PC-3 (cell line): ENCODE data around the gene NOX1. TPM values are rescaled to one million over a fixed set of nuclear protein-coding genes. Genes with fewer than 3 reads are reported as not detected.

ENCODE experiments used
- ATAC-seq: fragments of 200-7000 bp; cut with Tn5 transposase; 2 replicates; pipeline ENCODE4 v1.9.1; 2020; ENCODE audit warnings: mild to moderate bottlenecking, moderate library complexity
- BruUV-seq: library from RNA; stranded (reverse); fragments of 400-500 nt; replicated peaks from 2 replicates; lab custom pipeline; 2021; lab: Mats Ljungman, UMichigan
- CTCF ChIA-PET: fragments of 300-600 bp; sonication (Branson Sonifier 250); formaldehyde crosslinking; loops from one replicate; lab custom pipeline; 2022; ENCODE audit warnings: antibody characterized with exemption; lab: Charles Lee
- POLR2A ChIA-PET: fragments of 300-600 bp; sonication (Branson Sonifier 250); formaldehyde crosslinking; loops from one replicate; lab custom pipeline; 2022; ENCODE audit warnings: antibody characterized with exemption; ENCODE audit not compliant: unreplicated experiment; lab: Charles Lee
- DNase-seq: peaks from one replicate; pipeline ENCODE4 v3.0.0-alpha.2; 2015
- H2AFZ ChIP-seq: fragments of 300-600 bp; sonication (generic); 2 replicates; pipeline ENCODE4 v1.6.0; 2016; ENCODE audit warnings: antibody characterized with exemption, low read length
- H3F3A ChIP-seq: fragments of 300-600 bp; sonication (generic); one replicate; pipeline ENCODE4 v1.6.0; 2017; ENCODE audit warnings: antibody characterized with exemption, low read length, control low read depth, mild to moderate bottlenecking; ENCODE audit not compliant: unreplicated experiment
- H3K27ac ChIP-seq: fragments of 300-600 bp; sonication (generic); 2 replicates; pipeline ENCODE4 v1.5.1; 2016; ENCODE audit warnings: mild to moderate bottlenecking, low read length
- H3K27me3 ChIP-seq: fragments of 300-600 bp; sonication (generic); 2 replicates; pipeline ENCODE4 v1.6.1; 2016; ENCODE audit warnings: low read length, mixed read lengths
- H3K36me3 ChIP-seq: fragments of 300-600 bp; sonication (generic); 2 replicates; pipeline ENCODE4 v1.6.1; 2016; ENCODE audit warnings: low read depth, mixed run types, low read length, mixed read lengths
- H3K4me1 ChIP-seq: fragments of 300-600 bp; sonication (generic); 2 replicates; pipeline ENCODE4 v1.5.1; 2016; ENCODE audit warnings: low read length; ENCODE audit not compliant: insufficient read depth
- H3K4me2 ChIP-seq: fragments of 300-600 bp; sonication (generic); 2 replicates; pipeline ENCODE4 v1.6.0; 2016; ENCODE audit warnings: low read length
- H3K4me3 ChIP-seq: fragments of 300-600 bp; sonication (generic); 2 replicates; pipeline ENCODE4 v1.5.1; 2016; ENCODE audit warnings: mild to moderate bottlenecking, low read length, mixed read lengths
- H3K79me2 ChIP-seq: fragments of 300-600 bp; sonication (generic); 2 replicates; pipeline ENCODE4 v1.6.1; 2017; ENCODE audit warnings: low read length, mixed read lengths
- H3K9ac ChIP-seq: fragments of 300-600 bp; sonication (generic); 2 replicates; pipeline ENCODE4 v1.6.0; 2016; ENCODE audit warnings: mild to moderate bottlenecking, low read length
- H3K9me2 ChIP-seq: fragments of 300-600 bp; sonication (generic); replicated peaks from 2 replicates; pipeline ENCODE4 v1.6.1; 2016; ENCODE audit warnings: mixed run types, low read length, mixed read lengths
- H3K9me3 ChIP-seq: fragments of 300-600 bp; sonication (generic); 2 replicates; pipeline ENCODE4 v1.6.1; 2016; ENCODE audit warnings: low read length, mixed read lengths
- H4K20me1 ChIP-seq: fragments of 300-600 bp; sonication (generic); 2 replicates; pipeline ENCODE4 v1.6.1; 2016; ENCODE audit warnings: low read length, mixed read lengths
- CTCF ChIP-seq: fragments of 300-600 bp; sonication (generic); conservative IDR thresholded peaks from 2 replicates; pipeline ENCODE4 v1.5.1; 2017; ENCODE audit warnings: antibody characterized with exemption, low read depth, mild to moderate bottlenecking, low read length
- EZH2 ChIP-seq: fragments of 300-600 bp; sonication (generic); IDR thresholded peaks from one replicate; pipeline ENCODE4 v1.6.1; 2017; ENCODE audit warnings: antibody characterized with exemption, mild to moderate bottlenecking, low read length; ENCODE audit not compliant: unreplicated experiment
- EZH2phosphoT487 ChIP-seq: fragments of 300-600 bp; sonication (generic); IDR thresholded peaks from 2 replicates; pipeline ENCODE4 v1.6.1; 2018; ENCODE audit warnings: mild to moderate bottlenecking, antibody characterized with exemption, low read length, borderline replicate concordance
- intact Hi-C: fragments of 100-400 bp; cut with micrococcal nuclease; formaldehyde crosslinking; loops from 2 replicates; pipeline ENCODE4 v1.9.0; 2023
- total RNA-seq: library from RNA; depleted of rRNA; stranded (reverse); fragments of >200 nt; gene quantifications from 2 replicates; pipeline ENCODE4 v1.2.3, GENCODE V29; 2014

Gene NOX1
- total RNA-seq, 1 experiment from 2014 or later: not detected

- Histone ChIP-seq H3K4me1 (0 out of 2 replicates have a peak, but pooled peaks cover 3% of the 10 kb centered on the region), H4K20me1 (no peaks in the 10 kb centered on the region), H3F3A (no peaks in the 10 kb centered on the region), H3K27ac (no peak overlapping the region), H3K9me2 (no peaks in the 10 kb centered on the region), H3K4me3 (no peak overlapping the region), H3K27me3 (no peaks in the 10 kb centered on the region), H3K79me2 (no peaks in the 10 kb centered on the region), H2AFZ (peak overlapping the region; percentile 57; the same call in 1 of the 2 replicates), H3K36me3 (no peaks in the 10 kb centered on the region), H3K9ac (no peak overlapping the region), H3K9me3 (no peaks in the 10 kb centered on the region), H3K4me2 (no peak overlapping the region)
- no peak for TF ChIP-seq EZH2phosphoT487
- TF ChIP-seq EZH2: no peak
- peak; percentile 77 for TF ChIP-seq CTCF
- intact Hi-C loops: loop anchor here (1.0 to 10.0 kb wide), 3 partner anchors 99 to 392 kb away; no protein-coding TSS in a partner anchor
- ATAC-seq: peak; percentile 78
- DNase-seq: peak; percentile 69
- BruUV-seq: no TSS peak
- ChIA-PET POLR2A (no interaction called here), CTCF (no interaction called here)
These were observed 21.4 kb upstream of the NOX1 start for GRCh38 chrX:100895365-100896075.

DNA sequence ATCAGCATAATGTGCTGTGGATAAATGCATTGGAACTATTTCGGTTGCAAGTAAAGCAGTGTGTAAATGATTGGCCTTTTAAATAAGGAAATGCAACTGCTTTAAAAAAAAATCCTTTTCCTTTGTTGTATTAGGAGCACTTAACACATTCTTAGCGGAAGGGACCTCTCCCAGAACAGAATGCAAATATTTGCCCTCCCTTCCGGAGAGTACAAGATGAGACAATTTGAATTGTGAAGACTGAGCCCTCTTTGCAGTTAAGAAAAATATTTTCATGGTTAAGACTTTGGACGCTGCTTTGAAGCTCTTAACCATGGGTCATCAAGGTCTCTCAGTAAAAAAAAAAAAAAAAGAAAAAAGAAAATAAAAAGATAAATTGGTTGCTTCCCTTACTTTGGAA, 9.5 kb upstream of the NOX1 start:
- Histone ChIP-seq H3K36me3 (no peaks in the 10 kb centered on the region), H3K4me2 (no peak overlapping the region), H3K79me2 (no peaks in the 10 kb centered on the region), H3K9me3 (no peaks in the 10 kb centered on the region), H2AFZ (no peak overlapping the region), H3K27ac (no peak overlapping the region), H3K4me3 (no peak overlapping the region), H4K20me1 (no peaks in the 10 kb centered on the region), H3K4me1 (no peaks in the 10 kb centered on the region), H3K27me3 (no peaks in the 10 kb centered on the region), H3K9me2 (no peaks in the 10 kb centered on the region), H3K9ac (no peak overlapping the region), H3F3A (no peaks in the 10 kb centered on the region)
- TF ChIP-seq EZH2 (no peak), CTCF (no peak), EZH2phosphoT487 (no peak)
- CTCF ChIA-PET: no interaction called here
- BruUV-seq: no TSS peak
- DNase-seq: no peak
- intact Hi-C loops: no loop called here
- peak; percentile 43 for ATAC-seq
- POLR2A ChIA-PET: interaction anchor here (0.6 kb wide), 1 partner anchor 492 kb away, joined by 10 read pairs; no protein-coding TSS in a partner anchor

DNA sequence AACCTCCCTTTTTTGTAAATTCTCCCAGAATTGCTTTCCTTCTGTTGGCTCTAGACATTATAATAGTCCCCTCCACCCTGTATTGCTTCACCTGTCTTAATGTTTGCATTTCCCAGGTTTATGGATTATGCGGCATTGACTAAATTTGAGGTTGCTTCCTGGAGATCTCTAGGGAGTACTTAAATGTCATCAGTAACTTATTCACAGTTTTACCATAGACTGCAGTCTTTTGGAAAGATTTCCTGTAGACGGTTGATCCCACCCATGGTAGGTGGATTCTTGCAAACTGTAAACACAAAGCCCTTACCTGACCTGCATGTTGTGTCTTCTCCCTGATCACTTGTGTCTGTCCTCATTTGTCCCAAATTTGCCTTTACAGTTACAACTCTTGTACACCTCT, 6.2 kb upstream of the NOX1 start:
- Histone ChIP-seq H3K79me2 (no peaks in the 10 kb centered on the region), H3K9ac (no peak overlapping the region), H3K9me2 (no peaks in the 10 kb centered on the region), H3K27ac (no peak overlapping the region), H3F3A (no peaks in the 10 kb centered on the region), H3K36me3 (no peaks in the 10 kb centered on the region), H3K4me2 (no peak overlapping the region), H3K4me1 (no peaks in the 10 kb centered on the region), H3K27me3 (no peaks in the 10 kb centered on the region), H2AFZ (no peak overlapping the region), H3K9me3 (no peaks in the 10 kb centered on the region), H4K20me1 (no peaks in the 10 kb centered on the region), H3K4me3 (no peak overlapping the region)
- intact Hi-C loops: no loop called here
- ChIA-PET CTCF (no interaction called here), POLR2A (no interaction called here)
- BruUV-seq: no TSS peak
- no peak for ATAC-seq
- DNase-seq: peak; percentile 9
- no peak for TF ChIP-seq CTCF
- no peak for TF ChIP-seq EZH2phosphoT487
- no peak for TF ChIP-seq EZH2
